Stimulated activated naive CD4-positive, alpha-beta T cell (primary cell): Measurements from ENCODE around the gene PEF1.

Source experiments
- DNase-seq, 6 experiments: peaks; one replicate each; lab custom pipeline; 2025; lab: John Stamatoyannopoulos, UW

Gene PEF1

GRCh38 chr1:31627930-31628559 lies 16.6 kb downstream of the PEF1 start:
- DNase-seq = no peak

GRCh38 chr1:31627301-31627929 lies 17.3 kb downstream of the PEF1 start:
- no peak for DNase-seq

- DNase-seq = no peak
Observed at GRCh38 chr1:31626223-31627207, 18.2 kb downstream of the PEF1 start.

- no peak for DNase-seq
Observed at GRCh38 chr1:31625561-31626222, 19.0 kb downstream of the PEF1 start.

- DNase-seq = no peak
Observed at GRCh38 chr1:31624731-31625514, 19.8 kb downstream of the PEF1 start.

- no peak for DNase-seq
Observed at GRCh38 chr1:31624309-31624708, 20.4 kb downstream of the PEF1 start.

- DNase-seq = no peak
Observed at GRCh38 chr1:31623365-31623764, 21.3 kb downstream of the PEF1 start.

- no peak for DNase-seq
Observed at GRCh38 chr1:31621847-31622730, 22.6 kb downstream of the PEF1 start.

- no peak for DNase-seq
Observed at GRCh38 chr1:31621498-31621820, 23.2 kb downstream of the PEF1 start.

GRCh38 chr1:31620631-31621497 lies 23.8 kb downstream of the PEF1 start:
- no peak for DNase-seq

GRCh38 chr1:31618916-31619846 lies 25.5 kb downstream of the PEF1 start:
- no peak for DNase-seq

- DNase-seq = peak in 4 of 6 experiments; percentile 11 to 38 (median 32)
Observed at GRCh38 chr1:31617916-31618746, 26.5 kb downstream of the PEF1 start.

GRCh38 chr1:31617218-31617915 lies 27.3 kb downstream of the PEF1 start, which contains the start of gene HCRTR1:
Gene HCRTR1 (plus strand): TSS chr1:31617689. CDS start chr1:31619193, 1,504 bp downstream.
- DNase-seq = no peak

GRCh38 chr1:31615939-31616338 lies 28.7 kb downstream of the PEF1 start:
- no peak for DNase-seq

- DNase-seq = no peak
Observed at GRCh38 chr1:31615414-31615813, 29.3 kb downstream of the PEF1 start.

- no peak for DNase-seq
Observed at GRCh38 chr1:31614414-31615005, 30.2 kb downstream of the PEF1 start.
